Raji (cell line): ENCODE measurements around the gene METTL2A.
A peak's percentile ranks its signal among the peaks of the same experiment; 100 is the strongest.

Experiments
- POLR2A ChIP-seq: IDR thresholded peaks from 2 replicates; pipeline ENCODE4 v1.6.1; 2011; ENCODE audit warnings: low read depth, low read length, control low read depth; ENCODE audit not compliant: insufficient read depth

METTL2A gene, protein sequence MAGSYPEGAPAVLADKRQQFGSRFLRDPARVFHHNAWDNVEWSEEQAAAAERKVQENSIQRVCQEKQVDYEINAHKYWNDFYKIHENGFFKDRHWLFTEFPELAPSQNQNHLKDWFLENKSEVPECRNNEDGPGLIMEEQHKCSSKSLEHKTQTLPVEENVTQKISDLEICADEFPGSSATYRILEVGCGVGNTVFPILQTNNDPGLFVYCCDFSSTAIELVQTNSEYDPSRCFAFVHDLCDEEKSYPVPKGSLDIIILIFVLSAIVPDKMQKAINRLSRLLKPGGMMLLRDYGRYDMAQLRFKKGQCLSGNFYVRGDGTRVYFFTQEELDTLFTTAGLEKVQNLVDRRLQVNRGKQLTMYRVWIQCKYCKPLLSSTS

GRCh38 chr17:62423647-62424461 lies at the start of gene METTL2A:
Gene METTL2A (plus strand): TSS chr17:62423897. CDS start chr17:62423903, 6 bp downstream.
- peak; percentile 79 for TF ChIP-seq POLR2A

DNA sequence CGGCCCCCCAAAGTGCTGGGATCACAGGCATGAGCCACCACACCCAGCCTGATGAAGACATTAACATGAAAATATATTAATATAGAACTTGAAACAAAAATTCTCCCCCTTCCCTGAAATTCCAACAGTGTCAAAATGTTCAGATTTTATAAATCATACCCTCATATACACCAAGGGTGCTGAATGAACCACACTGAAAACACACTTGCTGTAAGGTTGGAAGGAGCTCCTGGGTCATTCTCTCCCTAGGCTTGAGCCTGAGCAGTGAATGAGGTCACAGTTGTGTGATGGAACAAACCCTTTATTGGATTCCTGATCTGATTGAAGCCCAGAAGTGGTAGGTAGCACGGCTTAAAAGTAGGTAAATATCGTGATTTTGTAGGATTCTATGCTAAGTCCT lies 43.4 kb upstream of the METTL2A start, which contains the start of gene EFCAB3:
EFCAB3 (plus strand) TSS at position 301 of the 400 bp plus-strand sequence. CDS start 2,427 bp downstream, outside the sequence.
- no peak for TF ChIP-seq POLR2A

GRCh38 chr17:62381561-62381960 lies 42.1 kb upstream of the METTL2A start:
- no peak for TF ChIP-seq POLR2A

DNA sequence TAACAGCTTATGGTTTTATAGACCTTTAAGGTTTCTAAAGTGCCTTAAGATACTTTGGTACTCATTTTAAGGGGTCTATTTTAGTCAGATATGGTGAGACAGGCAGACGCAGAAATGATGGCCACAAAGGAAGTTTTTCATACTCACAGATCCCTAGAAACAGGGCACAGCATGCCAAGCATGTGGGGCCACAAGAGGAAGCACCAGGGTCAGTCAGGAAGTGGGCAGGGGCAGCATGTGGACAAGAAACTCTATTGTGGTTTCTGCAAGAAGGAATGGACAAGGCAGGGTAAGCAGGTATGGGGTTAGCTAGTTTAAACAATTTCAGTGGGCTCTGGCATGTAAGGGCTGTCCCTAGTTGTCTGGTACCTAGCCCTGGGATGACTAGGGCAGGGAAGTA lies 34.8 kb upstream of the METTL2A start:
- TF ChIP-seq POLR2A = no peak

- no peak for TF ChIP-seq POLR2A
These were observed 30.8 kb upstream of the METTL2A start for GRCh38 chr17:62392908-62393307.

DNA sequence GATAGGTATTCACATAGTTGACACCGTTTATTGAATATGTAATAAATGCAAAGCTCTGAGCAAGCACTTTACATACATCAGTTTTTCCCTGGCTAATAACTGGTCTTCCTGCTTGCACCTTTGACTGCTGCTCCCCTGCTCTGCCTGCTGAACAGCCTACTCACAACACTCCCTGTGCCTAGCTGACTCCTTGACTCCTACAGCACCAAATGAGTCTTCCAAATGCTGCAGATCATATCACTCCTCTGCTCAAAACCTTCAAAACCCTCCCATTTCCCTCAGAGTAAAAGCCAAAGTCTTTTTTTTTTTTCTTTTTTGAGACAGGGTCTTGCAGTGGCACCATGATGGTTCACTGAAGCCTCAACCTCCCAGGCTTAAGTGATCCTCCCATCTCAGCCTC lies 24.8 kb upstream of the METTL2A start:
- no peak for TF ChIP-seq POLR2A

DNA sequence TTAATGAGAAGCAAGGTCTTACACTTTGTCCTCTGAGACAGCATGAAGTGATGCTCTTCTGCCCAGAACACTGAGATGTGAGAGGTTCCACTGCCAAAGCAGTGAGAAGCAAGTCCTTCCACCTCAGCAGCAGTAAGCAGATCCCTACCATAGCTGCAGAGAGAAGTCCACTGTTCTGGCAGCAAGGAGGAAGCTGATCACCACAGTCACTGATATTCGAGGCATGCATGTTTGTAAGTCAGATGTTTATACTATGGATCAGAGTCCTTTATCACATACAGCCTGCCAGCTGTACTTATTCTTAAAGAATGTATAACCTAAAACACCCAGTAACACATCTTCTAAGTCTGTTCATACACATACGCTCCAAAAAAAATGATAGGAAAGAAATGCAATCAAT lies 18.2 kb upstream of the METTL2A start:
- TF ChIP-seq POLR2A = no peak

DNA sequence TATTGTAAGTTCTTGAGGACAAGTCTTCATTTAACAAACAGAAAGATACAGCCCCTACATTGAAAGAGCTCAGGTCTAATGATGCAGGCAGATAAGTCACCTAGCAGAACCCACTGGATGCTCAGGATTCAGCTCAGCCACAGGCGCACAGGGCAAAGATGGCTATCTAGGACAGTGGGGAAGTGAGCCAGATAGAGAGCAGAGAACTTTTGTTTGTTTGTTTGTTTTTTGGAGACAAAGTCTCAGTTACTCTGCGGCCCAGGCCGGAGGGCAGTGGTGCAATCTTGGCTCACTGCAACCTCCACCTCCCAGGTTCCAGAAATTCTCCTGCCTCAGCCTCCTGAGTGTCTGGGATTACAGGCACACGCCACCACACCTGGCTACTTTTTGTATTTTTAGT lies 20.4 kb downstream of the METTL2A start:
- TF ChIP-seq POLR2A = no peak

DNA sequence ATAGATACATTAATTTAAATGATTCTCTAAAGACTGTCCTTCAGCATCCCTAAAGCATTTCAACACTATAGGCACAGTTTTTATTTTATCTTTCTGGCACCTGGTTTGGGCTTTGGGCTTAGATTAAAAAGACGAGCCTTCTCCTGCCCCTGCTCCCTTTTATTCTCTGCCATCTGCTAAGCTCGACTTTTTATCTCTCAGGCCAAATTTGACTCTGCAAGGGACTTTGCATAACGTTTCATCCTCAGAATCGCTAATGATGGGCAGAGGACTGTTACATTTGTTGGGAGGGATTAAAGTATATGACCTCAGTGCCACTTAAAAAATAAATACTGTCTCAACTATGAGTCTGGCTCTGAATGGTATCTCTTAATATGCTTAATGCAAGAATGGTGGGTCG lies 29.3 kb downstream of the METTL2A start:
- TF ChIP-seq POLR2A = peak; percentile 28; the same call in 1 of the 2 replicates

GRCh38 chr17:62456016-62456415 lies 32.3 kb downstream of the METTL2A start:
- no peak for TF ChIP-seq POLR2A

- peak; percentile 41; the same call in 1 of the 2 replicates for TF ChIP-seq POLR2A
These were observed 47.1 kb downstream of the METTL2A start for GRCh38 chr17:62470666-62471379.

- TF ChIP-seq POLR2A = peak; percentile 61; the same call in 1 of the 2 replicates
These were observed 54.8 kb downstream of the METTL2A start, which contains the start of gene TLK2 for GRCh38 chr17:62478424-62478879. Gene TLK2 (plus strand): TSS chr17:62478825. CDS start chr17:62481126, 2,301 bp downstream.
